GM19238 (cell line): ENCODE results near the gene KRT6B.
"Not testable (repeated sequence)": the region's sequence is repeated elsewhere in the genome, so short reads cannot be mapped to it uniquely, and the experiment has no call there.

Source experiments
- DNase-seq: peaks from one replicate; pipeline ENCODE4 v3.0.0; 2011; ENCODE audit warnings: low spot score; ENCODE audit not compliant: insufficient read length

The KRT6B gene

GRCh38 chr12:52473768-52474167 lies 21.8 kb upstream of the KRT6B start, which contains the start of gene KRT6C:
KRT6C (minus strand) TSS chr12:52473805; CDS start chr12:52473737, 68 bp downstream.
- DNase-seq = no peak

GRCh38 chr12:52469853-52470252 lies 17.9 kb upstream of the KRT6B start:
- no peak for DNase-seq

GRCh38 chr12:52464897-52465296 lies 13.0 kb upstream of the KRT6B start:
- DNase-seq = no peak

- DNase-seq = no peak
Measured at GRCh38 chr12:52461693-52462092, 9.7 kb upstream of the KRT6B start.

- DNase-seq = no peak
Measured at GRCh38 chr12:52458861-52459260, 6.9 kb upstream of the KRT6B start.

GRCh38 chr12:52455821-52456220 lies 3.9 kb upstream of the KRT6B start:
- no peak for DNase-seq

- no peak for DNase-seq
Measured at GRCh38 chr12:52454411-52455201, 2.7 kb upstream of the KRT6B start.

GRCh38 chr12:52448228-52448627 lies 3.7 kb downstream of the KRT6B start:
- DNase-seq = no peak

- DNase-seq = not testable (repeated sequence)
Measured at GRCh38 chr12:52447196-52447595, 4.8 kb downstream of the KRT6B start.

GRCh38 chr12:52446367-52447045 lies 5.4 kb downstream of the KRT6B start:
- no peak for DNase-seq

GRCh38 chr12:52445876-52446275 lies 6.1 kb downstream of the KRT6B start:
- no peak for DNase-seq

- no peak for DNase-seq
Measured at GRCh38 chr12:52444647-52445595, 7.0 kb downstream of the KRT6B start.

- no peak for DNase-seq
Measured at GRCh38 chr12:52443966-52444365, 8.0 kb downstream of the KRT6B start.

- no peak for DNase-seq
Measured at GRCh38 chr12:52442600-52443061, 9.3 kb downstream of the KRT6B start.

GRCh38 chr12:52441320-52441911 lies 10.5 kb downstream of the KRT6B start:
- no peak for DNase-seq

- DNase-seq = no peak
Measured at GRCh38 chr12:52440821-52441319, 11.1 kb downstream of the KRT6B start.

GRCh38 chr12:52439845-52440244 lies 12.1 kb downstream of the KRT6B start:
- DNase-seq = no peak

- DNase-seq = no peak
Measured at GRCh38 chr12:52439420-52439819, 12.5 kb downstream of the KRT6B start.

- DNase-seq = no peak
Measured at GRCh38 chr12:52438305-52439301, 13.3 kb downstream of the KRT6B start.

- no peak for DNase-seq
Measured at GRCh38 chr12:52437508-52437907, 14.4 kb downstream of the KRT6B start.
